ENCODE results near the gene STIP1. TPM values are rescaled to one million over a fixed set of nuclear protein-coding genes. Genes with fewer than 3 reads are reported as not detected.

Gene STIP1
- total RNA-seq, 4 donors from 2014 or later, result 80.8 to 116 (median 106) TPM

GRCh38 chr11:64165842-64166635 is 19.9 kb upstream of the STIP1 start, which contains the start of gene MACROD1:
Gene MACROD1 (minus strand): TSS chr11:64166113. CDS start chr11:64165994, 119 bp downstream.
- peak; percentile 96 to 98 for DNase-seq
- 0 to 2% methylated on average over 7 of the region's 92 CpGs for WGBS, 2 donors
- Histone ChIP-seq H3K4me3 (replicated peaks in 1 of 3) (peak within 1 kb of the TSS; percentile 64 to 93 (median 79)), H3K27me3 (no peaks in the 10 kb centered on the region), H3K9me3 (no peaks in the 10 kb centered on the region), H3K27ac (peak within 1 kb of the TSS; percentile 77 to 96 (median 93)), H3K36me3 (no peaks in the 10 kb centered on the region), H3K4me1 (peaks cover 11 to 13% of the 10 kb centered on the region in 2 donors)
- intact Hi-C loops (cut with DNase I), result no loop called here
- TF ChIP-seq POLR2A (IDR thresholded peaks at IDR 0.05) (peak in 1 of 2 donors; percentile 64), CTCF (IDR thresholded peaks at IDR 0.05) (peak in 1 of 6 experiments; percentile 10)

- Histone ChIP-seq H3K27ac (no peak overlapping the region), H3K4me3 (replicated peaks in 1 of 3) (no peak overlapping the region), H3K27me3 (no peaks in the 10 kb centered on the region), H3K4me1 (peaks cover under 1 to 4% of the 10 kb centered on the region in 2 donors), H3K9me3 (no peaks in the 10 kb centered on the region), H3K36me3 (no peaks in the 10 kb centered on the region)
- 90 to 92% methylated on average over 4 of the region's 4 CpGs for WGBS, 2 donors
- no peak for TF ChIP-seq POLR2A (IDR thresholded peaks at IDR 0.05)
- no peak for TF ChIP-seq CTCF (IDR thresholded peaks at IDR 0.05)
- intact Hi-C loops (cut with DNase I), result no loop called here
- no peak for DNase-seq
Measured at GRCh38 chr11:64170419-64170818, 15.6 kb upstream of the STIP1 start.

GRCh38 chr11:64173616-64174355 is 12.2 kb upstream of the STIP1 start:
- TF ChIP-seq CTCF (IDR thresholded peaks at IDR 0.05), result no peak
- no peak for TF ChIP-seq POLR2A (IDR thresholded peaks at IDR 0.05)
- intact Hi-C loops (cut with DNase I), result no loop called here

GRCh38 chr11:64176751-64177150 is 9.2 kb upstream of the STIP1 start:
- intact Hi-C loops (cut with DNase I), result no loop called here
- no peaks in the 10 kb centered on the region for H3K36me3 ChIP-seq
- DNase-seq, result no peak
- H3K4me1 ChIP-seq, result peaks cover 7 to 11% of the 10 kb centered on the region in 2 donors
- 89 to 96% methylated on average over 8 of the region's 8 CpGs for whole genome bisulfite sequencing, 2 donors
- TF ChIP-seq POLR2A (IDR thresholded peaks at IDR 0.05) (no peak), CTCF (IDR thresholded peaks at IDR 0.05) (no peak)
- H3K4me3 ChIP-seq (replicated peaks in 1 of 3), result no peak overlapping the region
- no peaks in the 10 kb centered on the region for H3K9me3 ChIP-seq
- no peaks in the 10 kb centered on the region for H3K27me3 ChIP-seq
- H3K27ac ChIP-seq, result no peak overlapping the region

More at GRCh38 chr11:64173616-64174355, 12.2 kb upstream of the STIP1 start:
- DNase-seq, result no peak
- H3K4me3 ChIP-seq (replicated peaks in 1 of 3), result no peak overlapping the region
- 94 to 96% methylated on average over 4 of the region's 4 CpGs for WGBS, 2 donors
- no peak overlapping the region for H3K27ac ChIP-seq
- no peaks in the 10 kb centered on the region for H3K9me3 ChIP-seq
- no peaks in the 10 kb centered on the region for H3K4me1 ChIP-seq
- no peaks in the 10 kb centered on the region for H3K36me3 ChIP-seq
- no peaks in the 10 kb centered on the region for H3K27me3 ChIP-seq
